Measurements from ENCODE around the gene HOXA2. TPM values are rescaled to one million over a fixed set of nuclear protein-coding genes. Genes with fewer than 3 reads are reported as not detected.

Gene HOXA2
- total and polyA plus RNA-seq, 2 experiments from 2014 or later, result 0.07 TPM; not detected in 1

DNA sequence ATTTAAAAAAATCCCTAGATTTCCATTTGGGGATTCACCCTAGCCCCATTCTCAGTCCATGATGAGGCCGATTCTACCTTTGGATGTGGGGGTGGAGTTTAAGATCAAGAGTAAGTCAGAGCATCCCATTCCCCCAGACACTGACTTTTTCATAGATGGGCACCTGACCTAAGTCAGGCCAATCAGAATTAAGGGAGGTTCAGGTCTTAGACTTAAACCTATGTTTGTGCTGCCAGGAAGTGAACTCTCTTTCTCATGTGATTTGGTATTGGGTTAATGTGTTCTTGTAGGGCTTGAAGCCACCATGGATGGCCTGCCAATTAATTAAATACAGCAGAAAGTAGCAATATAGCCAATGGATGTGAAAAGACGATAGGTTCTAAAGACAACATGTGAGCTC lies 36.8 kb downstream of the HOXA2 start:
- DNase-seq (ENCODE audit: low spot score), result no peak
- Histone ChIP-seq H3K27me3 (no peaks in the 10 kb centered on the region), H3K9me2 (replicated peaks; ENCODE audit: insufficient read depth) (no peaks in the 10 kb centered on the region), H3K4me3 (no peak overlapping the region), H3K4me1 (ENCODE audit: insufficient read depth) (peaks cover 4% of the 10 kb centered on the region), H2AFZ (no peak overlapping the region), H3K79me2 (no peaks in the 10 kb centered on the region), H3K4me2 (no peak overlapping the region), H3K36me3 (replicated peaks; ENCODE audit: insufficient read depth, low read depth) (no peaks in the 10 kb centered on the region), H3K9me3 (ENCODE audit: low read depth) (no peaks in the 10 kb centered on the region), H3K27ac (no peak overlapping the region), H4K20me1 (ENCODE audit: insufficient read depth, poor library complexity, severe bottlenecking) (no peaks in the 10 kb centered on the region)
- 91% methylated on average over 2 of the region's 2 CpGs for WGBS (ENCODE audit: low lambda C conversion rate, missing lambda C conversion rate)
- TF ChIP-seq EZH2phosphoT487 (IDR thresholded peaks at IDR 0.05; ENCODE audit: low read depth, severe bottlenecking, unreplicated experiment), result no peak
- TF ChIP-seq, protein P1, sequence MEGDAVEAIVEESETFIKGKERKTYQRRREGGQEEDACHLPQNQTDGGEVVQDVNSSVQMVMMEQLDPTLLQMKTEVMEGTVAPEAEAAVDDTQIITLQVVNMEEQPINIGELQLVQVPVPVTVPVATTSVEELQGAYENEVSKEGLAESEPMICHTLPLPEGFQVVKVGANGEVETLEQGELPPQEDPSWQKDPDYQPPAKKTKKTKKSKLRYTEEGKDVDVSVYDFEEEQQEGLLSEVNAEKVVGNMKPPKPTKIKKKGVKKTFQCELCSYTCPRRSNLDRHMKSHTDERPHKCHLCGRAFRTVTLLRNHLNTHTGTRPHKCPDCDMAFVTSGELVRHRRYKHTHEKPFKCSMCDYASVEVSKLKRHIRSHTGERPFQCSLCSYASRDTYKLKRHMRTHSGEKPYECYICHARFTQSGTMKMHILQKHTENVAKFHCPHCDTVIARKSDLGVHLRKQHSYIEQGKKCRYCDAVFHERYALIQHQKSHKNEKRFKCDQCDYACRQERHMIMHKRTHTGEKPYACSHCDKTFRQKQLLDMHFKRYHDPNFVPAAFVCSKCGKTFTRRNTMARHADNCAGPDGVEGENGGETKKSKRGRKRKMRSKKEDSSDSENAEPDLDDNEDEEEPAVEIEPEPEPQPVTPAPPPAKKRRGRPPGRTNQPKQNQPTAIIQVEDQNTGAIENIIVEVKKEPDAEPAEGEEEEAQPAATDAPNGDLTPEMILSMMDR (IDR thresholded peaks at IDR 0.05; ENCODE audit: poor library complexity), result no peak
- TF ChIP-seq EZH2 (IDR thresholded peaks at IDR 0.05; ENCODE audit: borderline replicate concordance), result no peak

DNA sequence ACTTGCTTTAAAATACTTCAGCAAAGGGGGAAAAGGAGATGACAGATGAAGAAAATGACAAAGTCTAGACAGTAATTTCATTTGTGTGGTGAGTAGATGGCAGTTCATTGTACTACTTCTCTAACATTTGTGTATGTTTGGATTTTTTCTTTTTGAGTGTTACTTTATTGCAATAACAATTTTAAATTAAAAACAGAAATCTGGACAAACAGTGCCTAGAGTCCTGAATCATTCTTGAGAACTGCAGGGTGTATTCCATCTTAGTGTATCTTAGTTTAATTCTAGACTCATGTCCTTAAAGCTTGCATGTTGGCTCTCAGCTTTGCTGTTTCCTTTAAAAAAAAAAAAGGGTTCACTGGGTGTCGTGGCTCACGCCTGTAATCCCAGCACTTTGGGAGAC lies 37.8 kb downstream of the HOXA2 start:
- Histone ChIP-seq H3K36me3 (replicated peaks; ENCODE audit: insufficient read depth, low read depth) (no peaks in the 10 kb centered on the region), H3K4me1 (ENCODE audit: insufficient read depth) (peaks cover 4% of the 10 kb centered on the region), H3K4me2 (no peak overlapping the region), H3K9me3 (ENCODE audit: low read depth) (no peaks in the 10 kb centered on the region), H3K4me3 (no peak overlapping the region), H3K27ac (no peak overlapping the region), H2AFZ (no peak overlapping the region), H3K27me3 (no peaks in the 10 kb centered on the region), H4K20me1 (ENCODE audit: insufficient read depth, poor library complexity, severe bottlenecking) (no peaks in the 10 kb centered on the region), H3K9me2 (replicated peaks; ENCODE audit: insufficient read depth) (no peaks in the 10 kb centered on the region), H3K79me2 (no peaks in the 10 kb centered on the region)
- TF ChIP-seq, protein P1 (IDR thresholded peaks at IDR 0.05; ENCODE audit: poor library complexity), result no peak
- no peak for TF ChIP-seq EZH2phosphoT487 (IDR thresholded peaks at IDR 0.05; ENCODE audit: low read depth, severe bottlenecking, unreplicated experiment)
- no peak for TF ChIP-seq EZH2 (IDR thresholded peaks at IDR 0.05; ENCODE audit: borderline replicate concordance)
- no peak for DNase-seq (ENCODE audit: low spot score)
- WGBS (ENCODE audit: low lambda C conversion rate, missing lambda C conversion rate), result 84% methylated on average over 2 of the region's 2 CpGs

DNA sequence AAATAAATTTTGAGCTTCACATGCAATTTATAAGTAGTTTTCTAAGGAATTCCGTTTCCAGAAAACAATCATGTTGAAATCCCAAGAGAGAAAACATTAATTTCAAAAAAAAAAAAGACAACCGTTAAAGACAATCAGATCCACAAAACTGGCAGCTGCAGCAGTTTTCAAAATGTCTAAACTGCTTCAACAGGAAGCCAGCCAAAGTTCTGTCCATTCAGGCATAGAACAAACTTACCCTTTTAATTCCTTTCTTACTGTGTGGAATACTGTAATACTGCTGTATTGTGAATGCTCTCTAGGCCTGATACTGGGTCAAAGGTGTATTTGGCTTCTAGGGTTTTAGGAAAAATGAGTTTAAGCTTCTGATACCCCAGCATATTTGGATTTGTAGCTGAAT lies 38.3 kb downstream of the HOXA2 start:
- Histone ChIP-seq H3K4me2 (no peak overlapping the region), H2AFZ (no peak overlapping the region), H3K36me3 (replicated peaks; ENCODE audit: insufficient read depth, low read depth) (no peaks in the 10 kb centered on the region), H3K9me3 (ENCODE audit: low read depth) (no peaks in the 10 kb centered on the region), H3K27me3 (no peaks in the 10 kb centered on the region), H3K4me1 (ENCODE audit: insufficient read depth) (peaks cover 4% of the 10 kb centered on the region), H4K20me1 (ENCODE audit: insufficient read depth, poor library complexity, severe bottlenecking) (no peaks in the 10 kb centered on the region), H3K79me2 (no peaks in the 10 kb centered on the region), H3K9me2 (replicated peaks; ENCODE audit: insufficient read depth) (no peaks in the 10 kb centered on the region), H3K27ac (no peak overlapping the region), H3K4me3 (no peak overlapping the region)
- 66% methylated on average over 2 of the region's 2 CpGs for WGBS (ENCODE audit: low lambda C conversion rate, missing lambda C conversion rate)
- no peak for TF ChIP-seq EZH2 (IDR thresholded peaks at IDR 0.05; ENCODE audit: borderline replicate concordance)
- no peak for DNase-seq (ENCODE audit: low spot score)

DNA sequence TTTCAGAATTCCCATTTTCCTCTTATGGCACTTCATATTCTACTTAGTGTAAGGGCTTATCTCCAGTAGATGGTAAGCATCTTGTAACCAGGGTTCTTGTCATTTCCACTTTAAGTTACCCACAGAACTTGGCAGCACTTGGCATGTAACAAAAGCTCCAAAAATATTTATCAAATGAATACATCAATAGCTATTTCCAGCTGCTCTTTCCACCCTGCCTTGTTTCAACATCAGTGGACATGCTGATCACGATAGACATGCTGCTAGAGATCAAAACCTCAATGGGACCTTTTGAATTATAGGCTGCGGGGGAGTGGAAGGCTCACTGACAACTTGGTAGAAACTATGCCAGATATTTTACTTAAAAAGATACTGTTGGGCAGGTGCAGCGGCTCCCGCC lies 39.5 kb downstream of the HOXA2 start:
- DNase-seq (ENCODE audit: low spot score), result no peak
- no peaks in the 10 kb centered on the region for H3K79me2 ChIP-seq
- TF ChIP-seq, protein P1 (IDR thresholded peaks at IDR 0.05; ENCODE audit: poor library complexity), result no peak
- no peak for TF ChIP-seq EZH2 (IDR thresholded peaks at IDR 0.05; ENCODE audit: borderline replicate concordance)
- TF ChIP-seq EZH2phosphoT487 (IDR thresholded peaks at IDR 0.05; ENCODE audit: low read depth, severe bottlenecking, unreplicated experiment), result no peak
- H3K4me3 ChIP-seq, result no peak overlapping the region
- no peaks in the 10 kb centered on the region for H4K20me1 ChIP-seq (ENCODE audit: insufficient read depth, poor library complexity, severe bottlenecking)
- no peaks in the 10 kb centered on the region for H3K9me3 ChIP-seq (ENCODE audit: low read depth)
- H3K27me3 ChIP-seq, result no peaks in the 10 kb centered on the region
- H3K9me2 ChIP-seq (replicated peaks; ENCODE audit: insufficient read depth), result no peaks in the 10 kb centered on the region
- H3K4me1 ChIP-seq (ENCODE audit: insufficient read depth), result peaks cover 4% of the 10 kb centered on the region
- 92% methylated on average over 4 of the region's 4 CpGs for WGBS (ENCODE audit: low lambda C conversion rate, missing lambda C conversion rate)
- H3K36me3 ChIP-seq (replicated peaks; ENCODE audit: insufficient read depth, low read depth), result no peaks in the 10 kb centered on the region
- H2AFZ ChIP-seq, result no peak overlapping the region
- H3K27ac ChIP-seq, result no peak overlapping the region
- no peak overlapping the region for H3K4me2 ChIP-seq

Measured in hepatocyte (in vitro differentiated cells).